SK-N-DZ (cell line): ENCODE measurements around the gene SCN11A.
A peak's percentile ranks its signal among the peaks of the same experiment; 100 is the strongest.
"Not testable (repeated sequence)": the region's sequence is repeated elsewhere in the genome, so short reads cannot be mapped to it uniquely, and the experiment has no call there.

Source experiments
- DNase-seq: peaks from one replicate; pipeline ENCODE4 v3.0.0-alpha.2; 2015; ENCODE audit warnings: low spot score

SCN11A gene

DNA sequence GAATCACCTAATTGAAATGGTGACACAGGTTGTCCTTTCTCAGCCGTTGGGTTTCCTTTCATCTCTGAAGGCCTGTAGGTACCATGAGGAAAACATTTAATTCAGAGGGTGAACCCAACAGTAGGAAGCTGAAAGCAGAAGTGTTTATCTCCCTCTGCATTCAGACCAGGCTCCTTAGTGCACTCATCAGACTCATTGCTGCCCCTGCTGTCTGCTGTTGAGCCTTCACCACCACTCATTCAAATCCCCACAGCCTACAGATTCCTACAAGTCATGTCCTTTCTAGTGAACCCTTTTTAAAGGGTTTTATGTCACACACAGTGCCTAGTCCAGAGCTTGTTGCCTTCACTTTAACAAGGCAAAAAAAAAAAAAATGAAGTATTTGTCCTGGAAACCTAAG lies 13.5 kb upstream of the SCN11A start:
- DNase-seq: peak; percentile 3

DNA sequence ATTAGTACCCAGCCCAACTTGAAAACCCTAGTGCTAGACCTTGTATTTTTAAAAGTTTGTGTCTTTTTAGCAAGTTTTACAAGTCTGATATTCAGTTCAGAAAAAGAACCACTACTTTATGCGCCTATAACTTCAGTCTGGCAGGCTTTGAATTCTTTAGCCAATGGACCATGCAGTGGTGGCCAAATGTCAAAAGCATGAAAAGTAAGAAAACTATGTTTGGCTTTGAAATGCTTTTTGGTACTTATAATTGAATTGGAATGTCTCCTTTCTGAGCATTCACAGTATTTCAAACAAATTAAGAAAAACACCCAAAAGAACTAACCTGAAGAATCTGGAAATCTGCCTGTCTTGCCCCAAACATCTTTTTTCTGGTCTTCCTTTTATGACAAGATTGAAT lies 12.9 kb upstream of the SCN11A start:
- no peak for DNase-seq

DNA sequence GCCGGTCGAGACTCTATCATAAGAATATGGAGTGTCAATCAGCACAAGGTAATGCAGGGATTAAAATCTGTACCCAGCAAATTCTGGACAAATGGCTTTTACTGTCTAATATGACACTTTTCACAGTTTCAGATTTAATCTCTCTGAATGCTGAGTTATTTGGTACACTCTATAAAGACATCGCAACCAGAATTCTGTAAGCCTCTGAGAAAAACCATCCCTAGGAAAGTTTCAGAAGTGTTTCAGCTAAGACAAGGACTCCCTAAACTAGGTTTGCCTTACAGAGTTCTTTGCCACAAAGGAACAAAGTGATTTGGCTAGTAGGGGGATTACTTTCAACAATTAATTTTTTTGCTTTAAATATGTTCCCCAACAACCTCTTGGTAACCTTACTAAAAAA lies 11.4 kb upstream of the SCN11A start:
- no peak for DNase-seq

DNA sequence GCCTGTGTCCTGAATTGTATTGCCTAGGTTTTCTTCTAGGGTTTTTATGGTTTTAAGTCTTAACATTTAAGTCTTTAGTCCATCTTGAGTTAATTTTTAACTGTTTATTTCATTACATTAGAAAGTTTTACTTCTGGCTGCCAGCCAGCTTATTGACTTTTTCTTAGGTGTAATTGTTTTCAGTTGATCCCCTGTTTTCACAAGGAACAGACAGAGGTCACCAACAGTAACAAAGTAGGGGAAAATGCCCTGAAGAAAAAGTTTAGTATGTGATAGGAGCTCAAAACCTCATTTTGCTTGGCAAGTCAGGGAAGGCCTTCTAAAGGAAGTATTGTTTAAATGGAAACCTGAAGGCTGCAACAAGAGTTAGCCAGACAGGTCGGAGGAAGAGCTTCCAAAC lies 10.4 kb upstream of the SCN11A start:
- no peak for DNase-seq

DNA sequence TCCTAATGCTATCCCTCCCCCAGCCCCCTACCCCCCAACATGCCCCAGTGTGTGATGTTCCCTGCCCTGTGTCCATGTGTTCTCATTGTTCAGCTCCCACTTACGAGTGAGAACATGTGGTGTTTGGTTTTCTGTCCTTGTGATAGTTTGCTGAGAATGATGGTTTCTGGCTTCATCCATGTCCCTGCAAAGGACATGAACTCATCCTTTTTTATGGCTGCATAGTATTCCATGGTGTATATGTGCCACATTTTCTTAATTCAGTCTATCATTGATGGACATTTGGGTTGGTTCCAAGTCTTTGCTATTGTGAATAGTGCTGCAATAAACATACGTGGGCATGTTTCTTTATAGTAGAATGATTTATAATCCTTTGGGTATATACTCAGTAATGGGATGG lies 9.5 kb upstream of the SCN11A start:
- DNase-seq: not testable (repeated sequence)

DNA sequence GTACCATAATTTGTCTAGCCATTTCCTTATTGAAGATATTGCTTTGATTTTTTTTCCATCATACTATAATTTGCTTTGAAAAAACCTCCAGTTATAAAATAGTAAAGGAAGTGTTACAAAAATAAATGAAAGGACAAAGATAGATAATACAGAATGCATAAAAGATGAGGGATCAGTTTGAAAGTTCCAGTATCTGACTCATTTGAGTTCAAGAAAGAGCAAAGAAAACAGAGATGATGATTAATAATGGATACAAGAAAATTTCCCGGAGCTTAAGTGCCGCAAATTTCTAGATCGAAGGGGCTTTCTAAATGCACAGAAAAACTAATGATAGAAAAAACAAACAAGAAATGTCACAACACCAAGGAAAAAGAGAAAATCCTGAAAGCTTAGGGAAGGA lies 4.4 kb upstream of the SCN11A start:
- no peak for DNase-seq

DNA sequence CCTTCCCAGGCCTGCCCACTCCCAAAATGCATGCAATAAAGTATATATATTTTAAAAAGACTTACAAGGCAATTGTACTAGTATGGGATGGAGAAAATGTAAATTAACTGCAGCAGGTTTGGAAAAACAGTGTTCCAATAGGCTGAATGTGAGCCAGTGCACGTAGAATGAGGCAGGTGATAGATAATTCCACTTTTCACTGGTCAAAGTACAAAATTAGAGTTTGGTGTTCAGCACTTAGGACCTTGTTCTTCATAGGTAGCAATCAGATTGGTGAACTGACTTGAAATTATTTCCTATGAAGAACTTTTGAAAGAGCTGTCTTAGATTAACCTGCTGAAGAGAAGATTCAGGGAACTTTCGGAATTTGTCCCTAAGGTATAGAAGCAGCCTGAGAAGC lies 2.0 kb upstream of the SCN11A start:
- no peak for DNase-seq

DNA sequence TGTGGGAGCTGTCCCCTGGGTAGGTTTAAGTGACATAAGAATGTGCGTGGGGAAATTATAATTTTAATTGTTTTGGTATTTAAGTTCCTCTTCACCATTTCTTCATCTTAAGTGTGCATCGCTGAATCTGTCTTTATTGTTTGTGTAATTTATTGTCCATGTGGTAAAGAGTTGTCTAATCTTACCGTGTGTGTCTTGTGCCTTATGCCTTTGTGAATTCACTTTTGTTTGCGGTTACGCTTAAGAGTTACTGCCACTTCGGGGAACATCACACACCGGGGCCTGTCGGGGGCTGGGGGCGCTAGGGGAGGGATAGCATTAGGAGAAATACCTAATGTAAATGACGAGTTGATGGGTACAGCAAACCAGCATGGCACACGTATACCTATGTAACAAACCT lies 839 bp upstream of the SCN11A start:
- DNase-seq: no peak

DNA sequence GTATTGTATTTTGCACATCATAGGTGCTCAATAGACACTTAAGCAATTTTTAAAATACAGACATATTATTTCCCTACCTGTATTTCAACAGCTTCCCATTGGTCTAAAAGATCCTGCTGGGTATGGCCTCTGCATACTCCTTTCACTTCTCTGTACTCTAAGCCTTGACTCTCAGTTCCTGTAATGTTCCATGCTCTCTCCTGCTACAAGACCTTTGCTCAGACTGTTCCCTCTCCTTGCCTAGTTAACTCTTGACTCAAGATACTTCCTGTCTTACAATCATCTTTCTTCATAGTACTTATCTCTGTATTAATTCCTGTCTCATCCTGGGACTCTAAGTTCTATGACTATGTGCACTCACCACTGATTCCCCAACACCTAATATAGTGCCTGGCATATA lies 1.7 kb downstream of the SCN11A start:
- DNase-seq: no peak

DNA sequence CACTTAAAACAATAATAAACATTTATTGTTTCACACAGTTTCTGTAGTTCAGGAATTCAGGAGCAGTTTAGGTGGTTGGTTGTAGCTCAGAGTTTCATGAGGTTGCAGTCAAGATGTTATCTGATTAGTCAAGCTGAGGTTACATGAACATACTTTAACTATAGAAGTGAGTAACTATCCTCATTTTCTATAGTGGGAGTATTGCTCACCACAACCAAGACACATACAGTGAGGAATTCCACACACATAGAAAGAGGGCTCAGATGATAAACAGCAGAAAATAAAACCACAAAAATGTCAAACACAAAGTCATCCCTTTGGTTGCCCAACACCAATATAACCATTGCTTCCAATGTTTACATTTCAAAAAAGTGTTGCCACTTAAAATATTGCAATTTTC lies 13.6 kb downstream of the SCN11A start:
- no peak for DNase-seq

DNA sequence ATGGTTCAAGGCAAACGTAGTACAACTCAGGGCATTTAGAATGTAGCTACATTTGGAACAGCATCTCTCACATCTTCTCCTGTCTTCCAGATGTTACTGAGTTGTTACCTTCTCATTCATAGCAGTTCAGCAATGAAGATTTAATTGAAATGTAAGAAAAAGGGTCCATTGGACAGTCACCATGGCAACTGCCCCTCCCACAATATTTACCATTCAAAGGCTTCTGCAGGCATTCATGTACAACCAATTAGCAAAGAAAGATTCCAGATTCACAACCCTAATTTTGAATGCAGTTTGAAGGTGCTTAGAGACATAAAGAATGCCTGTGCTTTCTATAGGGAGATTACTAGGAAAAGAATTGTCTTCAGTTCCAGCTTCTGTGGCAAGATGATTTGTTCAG lies 22.2 kb downstream of the SCN11A start:
- no peak for DNase-seq

DNA sequence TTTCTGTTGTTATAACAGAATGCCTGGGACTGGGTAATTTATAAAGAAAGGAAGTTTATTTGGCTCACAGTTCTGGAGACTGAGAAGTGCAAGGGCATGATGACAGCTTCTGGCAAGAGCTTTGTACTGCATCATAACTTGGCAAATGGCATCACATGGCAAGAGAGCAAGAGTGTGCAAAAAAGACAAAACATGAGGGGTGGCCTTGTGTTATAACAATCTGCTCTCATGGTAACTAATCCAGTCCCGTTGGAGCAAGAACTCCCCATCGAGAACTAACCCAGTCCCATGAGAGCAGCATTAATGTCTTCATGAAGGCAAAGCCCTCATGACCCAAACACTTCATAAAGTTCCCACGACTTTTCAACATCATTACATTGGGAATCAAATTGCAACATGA lies 23.2 kb downstream of the SCN11A start:
- no peak for DNase-seq

DNA sequence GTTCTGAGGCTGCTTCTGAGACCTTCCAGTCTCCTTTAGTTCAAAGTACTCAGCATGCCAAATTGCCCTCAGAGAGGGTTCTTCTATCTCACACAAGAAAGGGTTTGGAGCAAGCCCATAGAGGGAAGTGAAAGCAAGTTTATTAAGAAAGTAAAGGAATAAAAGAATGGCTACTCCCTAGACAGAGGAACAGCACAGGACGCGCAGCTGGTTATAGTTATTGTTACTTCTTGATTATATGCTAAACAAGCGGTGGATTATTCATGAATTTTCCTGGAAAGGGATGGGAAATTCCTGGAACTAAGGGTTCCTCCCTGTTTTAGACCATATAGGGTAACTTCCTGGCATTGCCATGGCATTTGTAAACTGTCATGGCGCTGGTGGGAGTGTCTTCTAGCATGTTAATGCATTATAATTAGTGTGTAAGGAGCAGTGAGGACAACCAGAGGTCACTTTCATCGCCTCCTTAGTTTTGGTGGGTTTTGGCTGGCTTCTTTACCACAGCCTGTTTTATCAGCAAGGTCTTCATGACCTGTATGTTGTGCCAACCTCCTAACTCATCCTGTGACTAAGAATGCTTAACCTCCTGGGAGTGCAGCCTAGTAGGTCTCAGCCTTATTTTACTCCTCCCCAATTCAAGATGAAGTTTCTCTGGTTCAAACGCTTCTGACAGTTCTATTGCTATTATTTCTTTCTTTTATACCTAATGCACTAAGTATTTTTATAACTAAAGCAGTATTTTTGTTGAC lies 26.3 kb downstream of the SCN11A start:
- no peak for DNase-seq

DNA sequence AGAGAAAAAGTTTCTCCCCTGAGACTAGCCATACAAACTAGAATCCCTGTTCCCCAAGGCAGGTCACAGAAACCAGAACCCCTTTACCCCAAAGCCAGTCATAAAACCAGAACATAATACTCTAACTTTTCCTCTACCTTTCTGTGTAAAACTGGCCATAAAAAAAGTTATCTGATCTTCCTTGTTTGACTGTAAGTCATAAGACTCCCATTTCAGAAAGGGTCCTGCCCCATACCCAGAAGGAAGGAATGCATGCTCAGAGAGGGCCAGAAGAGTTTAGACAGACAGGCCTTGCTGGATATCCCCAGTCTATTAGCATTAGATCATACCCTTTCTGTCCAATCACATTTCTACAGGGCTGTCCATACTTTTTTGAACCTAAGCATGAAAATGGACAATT lies 27.2 kb downstream of the SCN11A start:
- no peak for DNase-seq

DNA sequence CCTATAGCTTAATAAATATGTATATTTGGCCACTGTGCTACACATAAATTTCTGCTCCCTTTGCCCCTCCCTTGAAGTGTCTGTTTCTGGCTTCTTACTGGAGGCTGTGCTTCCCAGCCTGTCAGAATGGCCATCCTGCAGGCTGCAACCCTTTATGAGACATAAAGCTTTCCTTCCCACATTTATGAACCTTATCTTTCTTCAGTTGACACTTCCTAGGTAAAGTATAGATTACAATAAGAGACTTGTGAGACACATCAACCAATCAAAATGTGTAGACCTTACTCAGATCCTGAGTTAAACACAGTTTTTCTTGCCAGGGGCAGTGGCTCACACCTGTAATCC lies 29.5 kb downstream of the SCN11A start:
- DNase-seq: no peak

DNA sequence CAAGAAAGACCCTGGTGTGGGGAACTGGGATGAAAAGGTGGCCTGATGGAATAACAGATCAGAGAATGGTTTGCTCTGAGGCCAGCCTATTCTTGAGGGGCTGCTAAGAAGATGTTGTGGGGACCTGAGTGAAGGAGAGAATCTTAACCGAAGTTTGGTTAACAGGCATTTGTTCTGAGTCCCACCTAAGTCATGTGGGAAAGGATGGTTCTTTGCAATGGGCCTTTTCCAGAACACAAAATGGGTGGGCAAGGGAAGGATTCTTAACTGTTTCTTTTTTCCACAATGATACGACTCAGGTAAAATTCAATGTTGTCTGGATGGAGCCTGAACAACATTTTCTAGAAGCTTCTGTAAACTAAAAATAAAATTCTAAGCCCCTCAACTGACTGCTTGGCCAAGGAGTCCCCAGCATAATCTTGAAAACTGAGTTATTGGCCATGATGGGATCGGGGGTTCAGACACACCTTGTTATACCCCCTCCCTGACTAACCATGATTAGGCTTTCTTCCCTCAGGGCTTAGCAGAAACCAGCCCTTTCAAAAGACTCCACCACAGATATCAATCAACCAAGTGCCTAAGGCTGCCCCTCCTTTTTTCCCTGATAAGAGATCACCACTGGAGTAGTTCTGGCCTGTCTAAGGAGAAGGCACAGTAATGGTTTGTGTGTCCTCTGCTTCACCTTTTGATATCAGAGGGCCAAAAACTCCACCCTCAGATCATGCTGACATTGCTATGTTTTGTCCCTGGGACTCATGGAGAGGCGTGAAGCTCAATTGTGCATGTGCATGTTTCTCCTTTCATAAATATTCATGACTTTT lies 30.1 kb downstream of the SCN11A start:
- DNase-seq: peak; percentile 25

DNA sequence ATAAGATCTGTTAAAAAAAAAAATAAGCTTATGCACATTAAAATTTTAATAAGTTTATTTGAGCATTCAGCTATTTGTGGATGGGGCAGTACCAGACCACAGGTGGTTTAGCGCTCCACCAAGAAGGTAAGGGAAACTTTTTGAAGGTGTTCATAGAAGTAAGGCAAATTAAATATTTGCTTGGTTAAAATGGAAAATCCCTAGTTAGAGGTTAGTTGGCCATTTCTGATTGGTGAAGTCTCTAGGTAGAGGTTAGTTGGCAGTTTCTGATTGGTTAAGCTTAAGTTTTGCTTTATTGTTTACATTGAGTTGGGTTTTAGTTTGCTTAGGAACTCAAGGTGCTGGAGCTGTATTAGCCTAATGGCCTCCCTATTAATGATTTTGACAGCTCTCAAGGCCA lies 30.7 kb downstream of the SCN11A start:
- DNase-seq: no peak

DNA sequence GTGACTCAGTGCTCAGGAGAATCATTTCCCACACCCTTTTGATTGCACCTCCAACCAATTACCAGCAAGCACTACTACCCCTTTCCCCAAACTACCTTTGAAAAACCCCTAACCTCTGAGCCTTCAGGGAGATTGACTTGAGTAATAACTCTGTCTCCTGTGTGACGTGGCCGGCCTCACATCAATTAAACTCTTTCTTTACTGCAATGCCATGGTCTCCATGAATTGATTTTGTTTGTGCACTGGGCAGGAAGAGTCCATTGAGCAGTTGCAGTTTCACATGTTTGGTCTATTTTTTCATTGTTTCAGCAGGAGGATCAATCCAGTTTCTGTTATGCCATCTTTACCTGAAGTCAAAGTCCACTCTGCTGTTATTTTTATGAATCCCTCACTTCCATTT lies 32.4 kb downstream of the SCN11A start:
- no peak for DNase-seq

DNA sequence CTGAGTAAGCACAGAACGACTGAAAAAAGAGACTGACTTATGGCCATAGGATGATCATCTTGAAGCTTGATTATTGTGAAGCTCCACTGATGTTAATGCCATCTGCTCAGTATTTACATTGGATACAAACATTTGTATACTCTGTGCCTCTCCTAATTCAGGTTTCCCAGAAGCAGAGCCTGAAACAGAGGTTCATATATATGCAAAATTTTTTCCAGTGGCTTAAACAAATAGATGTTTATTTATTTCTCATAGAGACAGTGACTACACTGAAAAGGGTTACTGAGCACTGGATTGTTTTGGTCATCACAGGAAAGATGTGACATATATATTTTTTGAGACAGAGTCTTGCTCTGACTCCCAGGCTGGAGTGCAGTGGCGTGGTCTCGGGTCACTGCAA lies 36.3 kb downstream of the SCN11A start:
- no peak for DNase-seq

DNA sequence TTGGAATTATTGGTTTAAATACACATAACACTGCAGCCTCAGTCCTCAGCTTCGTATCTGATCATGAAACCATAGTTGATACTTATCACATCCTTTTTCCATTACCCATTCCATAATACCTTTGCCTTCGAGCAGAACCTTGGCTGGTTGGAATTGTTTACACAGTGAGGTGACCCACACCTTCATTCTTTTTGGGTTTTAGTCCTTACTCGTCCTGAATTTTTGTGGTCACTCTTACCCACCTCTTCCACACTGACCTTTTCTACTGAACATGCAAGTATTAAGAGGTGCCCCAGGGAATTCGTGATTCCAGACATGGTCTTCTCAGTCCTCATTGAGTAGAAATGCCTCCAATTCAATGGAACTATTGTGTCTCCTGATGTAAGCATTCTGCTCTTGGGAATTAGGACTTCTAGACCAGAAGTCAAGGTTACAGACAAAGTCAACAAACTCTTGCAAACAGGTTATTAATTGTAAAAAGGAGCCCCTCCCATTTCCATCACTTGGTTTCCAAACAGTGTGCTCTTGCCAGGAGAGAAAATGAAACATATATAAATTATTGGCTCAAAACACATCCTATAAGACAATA lies 37.7 kb downstream of the SCN11A start:
- DNase-seq: no peak

DNA sequence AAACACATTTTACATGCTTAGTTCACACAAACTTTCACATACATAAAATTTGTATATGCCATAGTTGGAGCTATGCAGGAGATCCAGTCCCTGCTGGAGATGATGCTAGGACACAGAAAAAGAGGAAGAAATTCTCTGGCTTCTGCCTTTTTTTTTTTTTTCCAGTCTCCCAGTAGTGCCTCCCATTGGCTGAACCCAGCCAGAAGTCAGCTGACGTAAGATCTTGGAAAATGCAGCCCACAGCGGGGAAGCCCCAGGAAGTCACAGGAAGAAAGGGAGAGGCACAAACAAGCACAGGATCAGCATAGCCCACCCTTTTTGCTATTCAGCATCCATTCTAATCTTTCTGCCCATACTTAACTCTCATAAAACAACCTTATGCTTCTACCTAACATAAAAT lies 38.5 kb downstream of the SCN11A start:
- no peak for DNase-seq

DNA sequence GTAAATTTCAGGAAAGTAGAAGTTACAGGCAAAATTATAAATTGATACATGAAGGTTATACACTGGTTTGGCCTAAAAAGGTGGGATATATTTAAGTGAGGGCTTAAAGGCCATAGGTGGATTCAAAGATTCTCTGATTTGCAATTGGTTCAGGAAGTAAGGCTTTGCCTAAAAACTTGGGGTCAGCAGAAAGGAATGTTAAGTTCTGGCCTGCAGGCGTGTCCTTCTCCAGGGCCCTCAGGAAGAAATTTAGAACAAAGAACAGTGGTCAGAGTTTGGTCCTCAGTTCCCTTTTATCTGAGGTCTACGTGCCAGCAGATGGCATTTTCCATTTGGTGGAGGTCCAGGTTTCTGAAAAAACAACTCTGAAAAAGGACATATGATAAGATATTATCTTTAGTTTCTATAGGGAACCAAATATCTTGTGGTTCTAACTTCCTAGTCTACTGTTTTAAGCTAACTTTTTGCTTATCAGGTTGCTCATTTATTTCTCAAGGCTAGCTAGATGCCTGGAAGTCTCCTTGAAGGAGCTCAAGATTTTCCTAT lies 40.5 kb downstream of the SCN11A start:
- DNase-seq: no peak

DNA sequence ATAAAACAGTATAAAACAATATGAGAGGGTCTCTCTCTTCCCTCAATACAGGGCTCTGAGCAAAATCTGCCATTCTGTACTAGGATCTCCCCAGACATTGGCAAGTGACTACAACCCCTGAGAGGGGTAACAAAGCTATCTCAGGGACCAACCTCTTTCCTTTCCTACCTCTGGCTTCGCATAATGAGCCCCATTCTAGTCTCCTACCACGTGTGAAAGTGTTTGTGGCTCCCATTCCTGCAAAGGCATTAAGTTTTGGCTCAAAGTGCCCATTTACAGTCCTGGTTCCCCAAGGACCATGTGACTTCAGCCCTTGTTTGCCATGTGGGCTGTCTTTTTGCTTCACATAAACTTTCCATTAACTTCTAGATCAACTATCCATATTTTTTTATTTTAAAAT lies 46.4 kb downstream of the SCN11A start:
- no peak for DNase-seq
